ENCODE measurements around the gene TULP4. TPM values are rescaled to one million over a fixed set of nuclear protein-coding genes. Genes with fewer than 3 reads are reported as not detected.
"Not testable (repeated sequence)": the region's sequence is repeated elsewhere in the genome, so short reads cannot be mapped to it uniquely, and the experiment has no call there.

The TULP4 gene
- total RNA-seq, 2 experiments from 2014 or later = 48.7 to 58.1 TPM

- DNase-seq = no peak
- no peak for ATAC-seq (ENCODE audit: low read depth)
- Mint-ChIP-seq H3K4me1 (peaks cover 2% of the 10 kb centered on the region), H3K36me3 (peaks cover 8% of the 10 kb centered on the region), H3K9me3 (no peaks in the 10 kb centered on the region), H3K4me3 (no peak overlapping the region), H3K27me3 (no peaks in the 10 kb centered on the region), H3K27ac (no peak overlapping the region)
- POLR2A ChIA-PET = no interaction called here
Observed at GRCh38 chr6:158457616-158458278, 145.5 kb downstream of the TULP4 start.

GRCh38 chr6:158459726-158460125 is 147.5 kb downstream of the TULP4 start:
- Mint-ChIP-seq H3K4me3 (no peak overlapping the region), H3K9me3 (no peaks in the 10 kb centered on the region), H3K27me3 (no peaks in the 10 kb centered on the region), H3K27ac (no peak overlapping the region), H3K36me3 (peaks cover 16% of the 10 kb centered on the region), H3K4me1 (peaks cover 2% of the 10 kb centered on the region)
- DNase-seq = no peak
- POLR2A ChIA-PET = no interaction called here
- ATAC-seq (ENCODE audit: low read depth) = no peak

- H3K36me3 Mint-ChIP-seq = peaks cover 15% of the 10 kb centered on the region
- POLR2A ChIA-PET = no interaction called here
- peaks cover 2% of the 10 kb centered on the region for H3K4me1 Mint-ChIP-seq
- DNase-seq (no peak), ATAC-seq (ENCODE audit: low read depth) (no peak)
- no peak overlapping the region for H3K4me3 Mint-ChIP-seq
- no peak overlapping the region for H3K27ac Mint-ChIP-seq
- no peaks in the 10 kb centered on the region for H3K9me3 Mint-ChIP-seq
- H3K27me3 Mint-ChIP-seq = no peaks in the 10 kb centered on the region
Observed at GRCh38 chr6:158460602-158461169, 148.4 kb downstream of the TULP4 start.

- H3K9me3 Mint-ChIP-seq = no peaks in the 10 kb centered on the region
- peaks cover 12% of the 10 kb centered on the region for H3K36me3 Mint-ChIP-seq
- no peak overlapping the region for H3K4me3 Mint-ChIP-seq
- no peak for DNase-seq
- no peak for ATAC-seq (ENCODE audit: low read depth)
- peaks cover 2% of the 10 kb centered on the region for H3K4me1 Mint-ChIP-seq
- no peak overlapping the region for H3K27ac Mint-ChIP-seq
- POLR2A ChIA-PET = no interaction called here
- no peaks in the 10 kb centered on the region for H3K27me3 Mint-ChIP-seq
Observed at GRCh38 chr6:158461954-158462353, 149.7 kb downstream of the TULP4 start.

- Mint-ChIP-seq H3K36me3 (peaks cover 13% of the 10 kb centered on the region), H3K27ac (no peak overlapping the region), H3K9me3 (no peaks in the 10 kb centered on the region), H3K27me3 (no peaks in the 10 kb centered on the region), H3K4me3 (no peak overlapping the region), H3K4me1 (peaks cover 2% of the 10 kb centered on the region)
- POLR2A ChIA-PET = no interaction called here
- ATAC-seq (ENCODE audit: low read depth) (no peak), DNase-seq (no peak)
Observed at GRCh38 chr6:158464483-158464882, 152.2 kb downstream of the TULP4 start.

- H3K4me3 Mint-ChIP-seq = no peak overlapping the region
- peaks cover 14% of the 10 kb centered on the region for H3K36me3 Mint-ChIP-seq
- no peak overlapping the region for H3K27ac Mint-ChIP-seq
- POLR2A ChIA-PET = no interaction called here
- ATAC-seq (ENCODE audit: low read depth) = no peak
- no peaks in the 10 kb centered on the region for H3K9me3 Mint-ChIP-seq
- no peak for DNase-seq
- no peaks in the 10 kb centered on the region for H3K27me3 Mint-ChIP-seq
- H3K4me1 Mint-ChIP-seq = no peaks in the 10 kb centered on the region
Observed at GRCh38 chr6:158465257-158465656, 153.0 kb downstream of the TULP4 start.

GRCh38 chr6:158465747-158466146 is 153.5 kb downstream of the TULP4 start:
- Mint-ChIP-seq H3K4me1 (no peaks in the 10 kb centered on the region), H3K9me3 (no peaks in the 10 kb centered on the region), H3K36me3 (peaks cover 14% of the 10 kb centered on the region), H3K4me3 (no peak overlapping the region), H3K27me3 (no peaks in the 10 kb centered on the region), H3K27ac (no peak overlapping the region)
- ATAC-seq (ENCODE audit: low read depth) = no peak
- DNase-seq = no peak
- POLR2A ChIA-PET = no interaction called here

- ATAC-seq (ENCODE audit: low read depth) (no peak), DNase-seq (no peak)
- Mint-ChIP-seq H3K9me3 (no peaks in the 10 kb centered on the region), H3K27ac (no peak overlapping the region), H3K4me1 (no peaks in the 10 kb centered on the region), H3K27me3 (no peaks in the 10 kb centered on the region), H3K4me3 (no peak overlapping the region), H3K36me3 (peaks cover 12% of the 10 kb centered on the region)
- POLR2A ChIA-PET = no interaction called here
Observed at GRCh38 chr6:158467923-158468322, 155.7 kb downstream of the TULP4 start.

GRCh38 chr6:158468666-158469065 is 156.4 kb downstream of the TULP4 start:
- Mint-ChIP-seq H3K36me3 (peaks cover 8% of the 10 kb centered on the region), H3K4me3 (no peak overlapping the region), H3K27me3 (no peaks in the 10 kb centered on the region), H3K4me1 (no peaks in the 10 kb centered on the region), H3K9me3 (no peaks in the 10 kb centered on the region), H3K27ac (no peak overlapping the region)
- DNase-seq (no peak), ATAC-seq (ENCODE audit: low read depth) (no peak)
- POLR2A ChIA-PET = no interaction called here

GRCh38 chr6:158470023-158470422 is 157.8 kb downstream of the TULP4 start:
- DNase-seq; H3K27ac Mint-ChIP-seq; H3K27me3 Mint-ChIP-seq; POLR2A ChIA-PET; H3K36me3 Mint-ChIP-seq; H3K4me3 Mint-ChIP-seq; ATAC-seq (ENCODE audit: low read depth); H3K4me1 Mint-ChIP-seq; H3K9me3 Mint-ChIP-seq: not testable (repeated sequence)

GRCh38 chr6:158471339-158471738 is 159.1 kb downstream of the TULP4 start:
- no peaks in the 10 kb centered on the region for H3K9me3 Mint-ChIP-seq
- DNase-seq = no peak
- no peak overlapping the region for H3K27ac Mint-ChIP-seq
- H3K27me3 Mint-ChIP-seq = no peaks in the 10 kb centered on the region
- POLR2A ChIA-PET = no interaction called here
- no peaks in the 10 kb centered on the region for H3K4me1 Mint-ChIP-seq
- peaks cover 7% of the 10 kb centered on the region for H3K36me3 Mint-ChIP-seq
- no peak for ATAC-seq (ENCODE audit: low read depth)
- H3K4me3 Mint-ChIP-seq = no peak overlapping the region

- POLR2A ChIA-PET = no interaction called here
- Mint-ChIP-seq H3K36me3 (peaks cover 3% of the 10 kb centered on the region), H3K9me3 (no peaks in the 10 kb centered on the region), H3K27me3 (no peaks in the 10 kb centered on the region), H3K4me1 (no peaks in the 10 kb centered on the region), H3K4me3 (no peak overlapping the region), H3K27ac (no peak overlapping the region)
- DNase-seq (no peak), ATAC-seq (ENCODE audit: low read depth) (no peak)
Observed at GRCh38 chr6:158472447-158472846, 160.2 kb downstream of the TULP4 start.

GRCh38 chr6:158474961-158475343 is 162.7 kb downstream of the TULP4 start:
- POLR2A ChIA-PET = no interaction called here
- ATAC-seq (ENCODE audit: low read depth) = no peak

GRCh38 chr6:158475344-158476302 is 163.4 kb downstream of the TULP4 start:
- no peaks in the 10 kb centered on the region for H3K9me3 Mint-ChIP-seq
- H3K36me3 Mint-ChIP-seq = peaks cover 5% of the 10 kb centered on the region
- no peaks in the 10 kb centered on the region for H3K27me3 Mint-ChIP-seq
- H3K27ac Mint-ChIP-seq = no peak overlapping the region
- no peak for DNase-seq
- ATAC-seq (ENCODE audit: low read depth) = no peak
- H3K4me1 Mint-ChIP-seq = no peaks in the 10 kb centered on the region
- POLR2A ChIA-PET = no interaction called here
- no peak overlapping the region for H3K4me3 Mint-ChIP-seq

More at GRCh38 chr6:158474961-158475343, 162.7 kb downstream of the TULP4 start:
- no peak for DNase-seq
- H3K36me3 Mint-ChIP-seq = peaks cover 4% of the 10 kb centered on the region
- no peaks in the 10 kb centered on the region for H3K9me3 Mint-ChIP-seq
- H3K27me3 Mint-ChIP-seq = no peaks in the 10 kb centered on the region
- H3K4me1 Mint-ChIP-seq = no peaks in the 10 kb centered on the region
- no peak overlapping the region for H3K27ac Mint-ChIP-seq
- H3K4me3 Mint-ChIP-seq = no peak overlapping the region

All from activated naive CD8-positive, alpha-beta T cell treated with anti-CD3 and anti-CD28 coated beads, Interleukin-2, amount 10 ng/mL, durations not matched to agents 7 days and 5 days (primary cell).